Measurements from ENCODE around the gene MRI1. TPM values are rescaled to one million over a fixed set of nuclear protein-coding genes. Genes with fewer than 3 reads are reported as not detected.
"Not testable (repeated sequence)": the region's sequence is repeated elsewhere in the genome, so short reads cannot be mapped to it uniquely, and the experiment has no call there.

MRI1 gene
- total RNA-seq, 3 donors from 2014 or later: 45.9 to 72.4 (median 71.4) TPM

GRCh38 chr19:13783565-13784500 lies 19.5 kb downstream of the MRI1 start:
- H3K4me1 ChIP-seq: no peaks in the 10 kb centered on the region
- H3K36me3 ChIP-seq: no peaks in the 10 kb centered on the region
- no peaks in the 10 kb centered on the region for H3K27me3 ChIP-seq
- DNase-seq (ENCODE audit: low spot score in 2 of 2): no peak
- intact Hi-C loops (cut with DNase I; ENCODE audit: low total_unique reads): no loop called here
- no peaks in the 10 kb centered on the region for H3K9me3 ChIP-seq
- TF ChIP-seq CTCF (IDR thresholded peaks at IDR 0.05): no peak
- no peak for TF ChIP-seq POLR2A (IDR thresholded peaks at IDR 0.05)
- H3K27ac ChIP-seq: no peak overlapping the region
- no peak overlapping the region for H3K4me3 ChIP-seq

GRCh38 chr19:13784731-13785452 lies 20.6 kb downstream of the MRI1 start:
- peak; percentile 78 to 79 for DNase-seq (ENCODE audit: low spot score in 2 of 2)
- Histone ChIP-seq H3K4me1 (no peaks in the 10 kb centered on the region), H3K9me3 (no peaks in the 10 kb centered on the region), H3K27me3 (no peaks in the 10 kb centered on the region), H3K36me3 (no peaks in the 10 kb centered on the region), H3K27ac (peak overlapping the region; percentile 66 to 81), H3K4me3 (peak overlapping the region in 2 of 3 donors; percentile 7 to 32)
- peak; percentile 25 to 87 (median 58) for TF ChIP-seq CTCF (IDR thresholded peaks at IDR 0.05)
- TF ChIP-seq POLR2A (IDR thresholded peaks at IDR 0.05): no peak
- peak in 2 of 3 donors; percentile 23 to 50 for TF ChIP-seq POLR2AphosphoS5 (IDR thresholded peaks at IDR 0.05)
- intact Hi-C loops (cut with DNase I; ENCODE audit: low total_unique reads): no loop called here

GRCh38 chr19:13788991-13789390 lies 24.7 kb downstream of the MRI1 start:
- Histone ChIP-seq H3K4me3 (no peak overlapping the region), H3K36me3 (no peaks in the 10 kb centered on the region), H3K9me3 (no peaks in the 10 kb centered on the region), H3K4me1 (no peaks in the 10 kb centered on the region), H3K27ac (peak overlapping the region; percentile 96), H3K27me3 (no peaks in the 10 kb centered on the region)
- TF ChIP-seq POLR2A (IDR thresholded peaks at IDR 0.05): no peak
- TF ChIP-seq POLR2AphosphoS5 (IDR thresholded peaks at IDR 0.05): peak in 1 of 3 donors; percentile 33
- no peak for TF ChIP-seq CTCF (IDR thresholded peaks at IDR 0.05)
- peak in 1 of 2 donors; percentile 59 for DNase-seq (ENCODE audit: low spot score in 2 of 2)
- intact Hi-C loops (cut with DNase I; ENCODE audit: low total_unique reads): no loop called here

- H3K4me3 ChIP-seq: no peak overlapping the region
- no peaks in the 10 kb centered on the region for H3K36me3 ChIP-seq
- DNase-seq (ENCODE audit: low spot score in 2 of 2): no peak
- peak overlapping the region in 1 of 2 donors; percentile 96 for H3K27ac ChIP-seq
- no peaks in the 10 kb centered on the region for H3K9me3 ChIP-seq
- H3K27me3 ChIP-seq: no peaks in the 10 kb centered on the region
- TF ChIP-seq POLR2A (IDR thresholded peaks at IDR 0.05) (no peak), CTCF (IDR thresholded peaks at IDR 0.05) (no peak), POLR2AphosphoS5 (IDR thresholded peaks at IDR 0.05) (no peak)
- intact Hi-C loops (cut with DNase I; ENCODE audit: low total_unique reads): no loop called here
- no peaks in the 10 kb centered on the region for H3K4me1 ChIP-seq
These were observed 26.0 kb downstream of the MRI1 start for GRCh38 chr19:13790354-13790753.

GRCh38 chr19:13793317-13793716 lies 29.0 kb downstream of the MRI1 start:
- intact Hi-C loops (cut with DNase I; ENCODE audit: low total_unique reads): loop anchor here (2.0 kb wide), 1 partner anchor 39 kb away; no protein-coding TSS in a partner anchor
- H3K36me3 ChIP-seq; DNase-seq (ENCODE audit: low spot score in 2 of 2); H3K9me3 ChIP-seq; H3K27me3 ChIP-seq; H3K4me3 ChIP-seq: not testable (repeated sequence)
- H3K4me1 ChIP-seq: peaks cover 5 to 12% of the 10 kb centered on the region in 2 donors
- H3K27ac ChIP-seq: peak overlapping the region; percentile 52 to 99

All from breast epithelium (tissue), 4 donors.